ENCODE data around the gene SWI5. TPM values are rescaled to one million over a fixed set of nuclear protein-coding genes. Genes with fewer than 3 reads are reported as not detected.
A peak's percentile ranks its signal among the peaks of the same experiment; 100 is the strongest.

SWI5 gene
- total RNA-seq, 4 donors from 2014 or later: 16.2 to 26.6 (median 21.0) TPM

GRCh38 chr9:128243215-128244018 is 32.7 kb upstream of the SWI5 start:
- Histone ChIP-seq H3K36me3 (peaks cover 0 to 13% (median 4%) of the 10 kb centered on the region in 4 donors), H3K27ac (replicated peaks in 1 of 4) (peak overlapping the region; percentile 68 to 79 (median 72)), H3K4me3 (peak overlapping the region; percentile 16 to 59 (median 45)), H3K9me3 (no peaks in the 10 kb centered on the region), H3K4me1 (peaks cover 15 to 41% (median 31%) of the 10 kb centered on the region in 4 donors), H3K27me3 (peaks cover 0 to 4% (median 0%) of the 10 kb centered on the region in 4 donors)
- 51% methylated on average over 8 of the region's 13 CpGs for WGBS
- DNase-seq (ENCODE audit: extremely low spot score): no peak
- TF ChIP-seq EP300 (IDR thresholded peaks at IDR 0.05) (no peak), POLR2AphosphoS5 (IDR thresholded peaks at IDR 0.05) (no peak), CTCF (IDR thresholded peaks at IDR 0.05) (no peak), POLR2A (IDR thresholded peaks at IDR 0.05; ENCODE audit: low read depth) (no peak)
- intact Hi-C loops (cut with DNase I): no loop called here

- H3K9me3 ChIP-seq: no peaks in the 10 kb centered on the region
- intact Hi-C loops (cut with DNase I): no loop called here
- WGBS: 47% methylated on average over 10 of the region's 13 CpGs
- H3K27me3 ChIP-seq: peaks cover 0 to 4% (median 0%) of the 10 kb centered on the region in 4 donors
- peaks cover 0 to 13% (median 4%) of the 10 kb centered on the region in 4 donors for H3K36me3 ChIP-seq
- TF ChIP-seq POLR2AphosphoS5 (IDR thresholded peaks at IDR 0.05): no peak
- no peak for TF ChIP-seq EP300 (IDR thresholded peaks at IDR 0.05)
- no peak for TF ChIP-seq POLR2A (IDR thresholded peaks at IDR 0.05; ENCODE audit: low read depth)
- no peak for TF ChIP-seq CTCF (IDR thresholded peaks at IDR 0.05)
- H3K4me3 ChIP-seq: peak overlapping the region; percentile 41 to 59 (median 45)
- peaks cover 15 to 41% (median 31%) of the 10 kb centered on the region in 4 donors for H3K4me1 ChIP-seq
- no peak for DNase-seq (ENCODE audit: extremely low spot score)
- peak overlapping the region; percentile 68 to 79 (median 72) for H3K27ac ChIP-seq (replicated peaks in 1 of 4)
Observed at GRCh38 chr9:128244091-128244836, 31.8 kb upstream of the SWI5 start.

- DNase-seq (ENCODE audit: extremely low spot score): peak; percentile 96
- H3K27me3 ChIP-seq: peaks cover 0 to 4% (median 0%) of the 10 kb centered on the region in 4 donors
- intact Hi-C loops (cut with DNase I): no loop called here
- peaks cover 0 to 10% (median 2%) of the 10 kb centered on the region in 4 donors for H3K36me3 ChIP-seq
- no CpG with 5 or more reads among the region's 18 CpGs for WGBS
- H3K4me3 ChIP-seq: peak overlapping the region; percentile 41 to 59 (median 45)
- TF ChIP-seq POLR2AphosphoS5 (IDR thresholded peaks at IDR 0.05): peak; percentile 43 to 78
- no peak for TF ChIP-seq POLR2A (IDR thresholded peaks at IDR 0.05; ENCODE audit: low read depth)
- peaks cover 15 to 41% (median 31%) of the 10 kb centered on the region in 4 donors for H3K4me1 ChIP-seq
- no peaks in the 10 kb centered on the region for H3K9me3 ChIP-seq
- H3K27ac ChIP-seq (replicated peaks in 1 of 4): peak overlapping the region; percentile 68 to 79 (median 72)
Observed at GRCh38 chr9:128244837-128245231, 31.2 kb upstream of the SWI5 start.

DNA sequence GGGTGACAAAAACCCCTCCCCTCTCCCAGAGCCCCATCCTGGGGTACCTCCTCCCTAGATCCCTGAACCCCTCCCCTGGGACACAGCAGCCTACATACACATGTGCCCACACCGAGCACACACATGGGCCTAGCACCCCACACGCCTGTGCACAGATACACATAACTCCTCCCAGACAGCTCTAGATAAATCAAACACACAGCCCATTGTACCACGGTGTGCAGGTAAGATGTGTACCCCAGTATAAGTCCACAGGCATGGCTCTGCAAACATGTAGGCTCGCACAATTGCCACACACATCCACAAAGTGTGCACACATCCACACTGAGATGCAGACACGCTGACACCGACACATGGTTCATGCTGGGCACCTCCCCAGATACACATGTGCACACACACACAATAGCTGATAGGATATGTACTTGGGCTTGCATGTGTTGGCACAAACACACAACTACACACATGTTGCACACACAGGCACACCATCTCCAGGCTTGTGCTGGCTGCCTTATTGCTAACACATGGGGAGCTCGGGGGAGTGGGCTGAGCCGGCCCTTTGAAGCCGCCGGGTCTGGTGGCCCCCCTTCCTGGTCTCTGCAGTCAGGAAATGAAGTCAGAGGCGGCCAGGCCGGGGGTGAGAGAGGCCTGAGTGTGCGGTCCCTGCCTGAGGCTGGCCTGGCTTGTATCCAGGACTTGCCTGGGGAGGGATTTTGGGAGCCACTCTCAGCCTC is 30.5 kb upstream of the SWI5 start:
- H3K9me3 ChIP-seq: no peaks in the 10 kb centered on the region
- H3K4me1 ChIP-seq: peaks cover 20 to 47% (median 37%) of the 10 kb centered on the region in 4 donors
- H3K36me3 ChIP-seq: peaks cover 0 to 3% (median 0%) of the 10 kb centered on the region in 4 donors
- H3K27me3 ChIP-seq: peaks cover 0 to 10% (median 0%) of the 10 kb centered on the region in 4 donors
- 55% methylated on average over 10 of the region's 13 CpGs for WGBS
- peak overlapping the region; percentile 68 to 79 (median 72) for H3K27ac ChIP-seq (replicated peaks in 1 of 4)
- TF ChIP-seq EP300 (IDR thresholded peaks at IDR 0.05) (no peak), POLR2AphosphoS5 (IDR thresholded peaks at IDR 0.05) (no peak), CTCF (IDR thresholded peaks at IDR 0.05) (no peak), POLR2A (IDR thresholded peaks at IDR 0.05; ENCODE audit: low read depth) (no peak)
- peak overlapping the region in 2 of 4 donors; percentile 48 to 59 for H3K4me3 ChIP-seq
- DNase-seq (ENCODE audit: extremely low spot score): no peak
- intact Hi-C loops (cut with DNase I): no loop called here
